Measurements from ENCODE around the gene WDFY4.

WDFY4 gene

DNA sequence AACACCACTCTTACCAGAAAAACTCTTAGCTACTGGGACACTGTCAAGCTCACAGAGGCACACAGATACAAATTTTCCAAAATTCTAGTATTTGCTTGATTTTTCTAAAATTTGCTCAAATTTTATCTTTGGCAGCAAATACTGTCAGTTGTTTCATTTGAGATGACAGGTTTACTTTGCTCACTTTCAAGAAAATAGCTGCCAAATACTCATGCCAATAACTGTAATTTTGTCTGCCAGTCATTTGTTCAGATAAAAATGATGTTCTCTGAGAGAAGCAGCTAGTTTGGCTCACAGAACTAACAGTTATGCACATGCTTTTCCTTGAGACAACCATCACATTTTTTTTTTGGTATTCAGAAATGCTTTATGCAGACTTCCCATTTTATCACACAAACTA is 172.2 kb downstream of the WDFY4 start:
- DNase-seq (ENCODE audit: low spot score) (no peak), FAIRE-seq (no peak)

DNA sequence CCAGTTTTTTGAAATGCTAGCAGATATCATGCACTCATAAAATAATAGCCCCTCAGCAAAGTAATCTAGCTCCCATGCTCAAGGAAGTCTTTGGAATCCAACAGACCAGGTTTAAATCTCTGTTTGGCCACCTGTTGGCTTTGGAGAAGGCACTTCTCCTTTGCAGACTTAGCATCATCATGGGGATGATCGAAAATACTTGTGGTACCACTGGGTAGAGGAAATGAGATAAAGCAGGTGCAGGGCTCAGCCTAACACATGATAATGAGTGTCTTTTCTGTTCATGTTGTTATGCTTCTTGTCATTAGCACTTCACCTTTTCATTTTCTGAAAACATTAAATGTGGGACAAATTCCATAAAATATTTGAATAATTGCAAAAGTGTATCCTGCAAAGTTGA is 187.6 kb downstream of the WDFY4 start:
- DNase-seq (ENCODE audit: low spot score) (no peak), FAIRE-seq (no peak)

DNA sequence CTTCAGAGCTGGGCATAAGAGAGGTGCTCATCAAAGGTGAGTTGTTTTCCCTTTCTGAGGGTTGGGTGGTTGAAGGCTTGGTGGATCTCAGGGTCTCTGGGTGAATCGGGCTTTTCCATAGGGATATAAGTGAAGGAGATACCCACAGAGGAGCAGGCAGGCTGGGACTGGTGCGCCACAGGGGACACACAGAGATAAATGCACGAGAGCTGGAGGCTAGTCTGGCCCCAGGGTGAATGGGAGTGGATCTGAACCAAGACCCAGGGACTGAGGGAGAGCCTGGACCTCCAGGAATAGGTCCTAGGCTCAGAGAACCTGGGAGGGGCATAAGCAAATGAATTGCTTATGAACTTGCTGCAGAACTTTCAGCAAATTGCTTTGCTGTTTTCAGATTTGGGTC is 193.4 kb downstream of the WDFY4 start:
- no peak for FAIRE-seq
- no peak for DNase-seq (ENCODE audit: low spot score)

DNA sequence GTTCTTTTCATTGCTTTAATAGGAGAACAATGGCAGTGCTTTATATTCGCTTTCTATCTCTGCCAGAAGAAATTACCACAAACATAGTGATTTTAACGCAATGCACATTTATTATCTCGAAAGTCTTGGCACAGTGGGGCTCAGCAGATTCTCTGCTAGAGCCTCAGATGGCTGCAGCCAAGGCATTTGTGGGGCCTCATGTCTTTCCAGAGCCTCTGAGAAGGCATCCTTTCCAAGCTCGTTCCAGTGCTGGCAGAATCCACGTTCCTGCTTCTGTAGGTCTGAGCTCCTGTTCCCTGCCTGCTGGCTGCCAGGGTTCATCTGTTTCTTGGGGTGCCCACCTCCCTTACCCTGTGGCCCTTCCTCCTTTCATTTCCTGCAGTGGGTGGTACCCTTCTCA is 194.8 kb downstream of the WDFY4 start:
- DNase-seq (ENCODE audit: low spot score), result no peak
- no peak for FAIRE-seq

DNA sequence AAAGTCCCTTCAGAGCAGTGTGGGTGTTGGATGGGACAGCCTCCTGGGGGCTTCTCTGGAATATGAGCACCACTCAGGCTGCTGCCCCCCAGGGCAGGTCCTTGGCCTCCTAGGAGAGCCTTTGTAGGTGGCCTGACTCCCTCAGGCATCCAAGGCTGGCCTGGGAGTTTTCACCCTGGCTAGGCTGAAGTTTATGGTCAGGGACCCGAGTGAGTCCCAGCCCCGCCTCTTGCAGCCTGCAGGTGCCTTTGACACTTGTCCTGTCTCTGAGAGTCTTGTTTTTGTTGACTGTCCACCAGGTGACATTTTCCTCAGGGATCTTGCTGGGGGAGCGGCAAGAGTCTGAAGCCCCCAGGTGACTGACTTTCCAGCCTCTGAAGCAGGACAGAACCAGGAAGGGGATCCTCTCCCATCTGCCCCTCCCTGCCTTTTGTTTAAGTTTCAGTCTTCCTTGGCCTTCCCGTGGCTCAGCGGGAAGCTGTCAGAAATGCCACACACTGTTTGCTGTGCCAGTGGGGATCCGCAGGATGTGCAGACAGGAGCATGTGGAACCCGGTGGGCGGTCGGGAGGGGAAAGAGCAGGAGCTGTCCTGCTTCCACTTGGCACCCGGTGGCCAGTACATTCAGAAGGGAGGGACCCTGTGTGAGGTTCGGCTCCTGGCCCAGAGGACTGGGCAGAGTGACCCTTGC is 195.5 kb downstream of the WDFY4 start:
- DNase-seq (ENCODE audit: low spot score), result no peak
- FAIRE-seq, result no peak

DNA sequence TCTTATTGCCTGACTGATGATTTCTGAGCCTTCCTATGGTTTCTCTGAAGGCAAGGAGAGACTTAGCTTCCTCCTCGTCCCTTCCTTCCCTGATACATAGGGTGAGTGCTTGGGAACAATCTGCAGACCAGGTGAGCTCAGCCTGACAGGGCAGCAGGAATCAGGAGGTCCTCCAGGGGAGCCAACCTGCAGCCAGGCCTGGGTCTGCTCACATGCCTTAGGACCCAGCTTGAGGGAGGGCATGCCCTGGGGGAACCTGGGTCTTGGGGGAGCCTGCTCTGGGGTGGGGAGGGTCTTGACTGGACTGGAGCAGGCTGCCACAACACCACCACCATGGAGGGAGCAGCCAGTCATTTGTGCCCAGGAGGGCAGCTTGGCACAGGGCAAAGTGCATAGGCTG is 197.3 kb downstream of the WDFY4 start:
- no peak for DNase-seq (ENCODE audit: low spot score)
- FAIRE-seq, result no peak

DNA sequence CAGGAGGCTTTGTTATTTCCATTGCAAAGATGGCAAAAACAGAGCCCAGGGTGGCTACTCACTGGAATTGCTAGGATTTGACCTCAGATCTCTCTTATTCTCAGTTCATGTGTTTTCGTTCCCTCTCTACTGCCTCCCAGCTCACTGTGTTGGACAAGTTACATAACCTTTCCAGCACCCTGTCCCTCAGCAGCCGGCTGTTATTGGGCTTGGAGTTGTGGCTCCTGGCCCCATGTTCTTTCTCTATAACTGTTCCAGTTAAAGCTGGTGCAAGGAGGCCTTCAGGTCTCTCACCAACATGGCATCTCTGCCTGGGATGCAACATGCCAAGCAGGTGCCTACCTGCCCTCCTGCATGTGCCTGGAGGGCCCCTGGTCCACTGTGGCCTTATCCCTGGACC is 198.2 kb downstream of the WDFY4 start:
- DNase-seq (ENCODE audit: low spot score) (no peak), FAIRE-seq (no peak)

DNA sequence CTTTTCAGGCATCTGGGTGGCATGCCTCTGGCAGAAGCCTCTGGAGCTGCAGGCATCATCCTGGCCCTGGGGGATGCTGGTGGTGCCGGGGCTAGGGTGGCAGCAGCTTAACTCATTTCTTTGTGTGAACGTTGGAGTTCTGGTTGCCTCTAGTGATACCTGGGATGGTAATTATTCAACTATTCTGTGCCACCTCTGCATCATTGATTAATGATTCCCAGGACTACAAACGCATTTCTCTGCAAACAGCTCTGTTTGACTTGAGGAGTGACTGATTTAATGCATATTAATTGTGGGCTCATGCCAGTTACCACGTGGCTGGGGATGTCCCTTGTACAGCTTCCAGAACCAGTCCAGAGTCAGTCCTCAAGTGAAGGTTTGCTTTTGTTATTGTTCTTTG is 199.0 kb downstream of the WDFY4 start:
- DNase-seq (ENCODE audit: low spot score) (no peak), FAIRE-seq (no peak)

DNA sequence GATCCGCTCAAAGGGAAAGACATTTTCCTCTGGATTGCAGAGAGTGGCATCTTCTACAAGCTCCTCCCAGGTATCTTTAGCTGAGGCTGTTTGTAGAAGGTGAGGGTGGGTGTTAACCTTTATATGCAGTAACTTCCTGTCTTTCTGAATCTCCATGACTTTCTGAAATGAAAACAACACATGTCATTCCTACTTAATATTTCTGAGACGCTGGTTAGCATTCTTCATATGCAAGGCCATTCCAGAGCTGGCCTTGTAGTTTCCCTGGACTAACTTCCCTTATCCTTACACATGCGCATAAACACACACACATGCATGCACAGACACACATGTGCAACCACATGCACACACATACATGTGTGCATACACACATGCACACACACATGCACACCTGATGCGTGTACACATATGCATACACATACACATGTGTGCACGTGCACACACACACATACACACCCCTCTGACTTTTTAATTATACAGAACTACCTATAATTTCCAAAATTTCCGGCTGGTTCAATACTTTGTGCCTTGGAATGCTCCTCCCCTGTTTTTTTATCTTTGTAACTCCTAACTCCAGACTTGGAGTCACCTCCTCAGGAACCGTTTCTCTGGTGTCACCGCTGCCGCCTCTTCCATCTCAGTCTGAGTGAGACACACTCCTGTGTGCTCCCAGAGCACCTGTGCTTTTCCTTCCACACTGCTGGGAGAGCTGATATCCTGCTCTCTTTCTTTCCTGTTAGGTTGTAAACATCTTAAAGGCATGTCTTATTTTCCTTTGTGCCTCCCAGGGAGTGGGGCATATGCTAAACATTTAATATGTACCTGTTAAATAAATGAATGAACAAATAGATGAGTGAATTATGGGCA is 199.7 kb downstream of the WDFY4 start:
- FAIRE-seq, result no peak

DNA sequence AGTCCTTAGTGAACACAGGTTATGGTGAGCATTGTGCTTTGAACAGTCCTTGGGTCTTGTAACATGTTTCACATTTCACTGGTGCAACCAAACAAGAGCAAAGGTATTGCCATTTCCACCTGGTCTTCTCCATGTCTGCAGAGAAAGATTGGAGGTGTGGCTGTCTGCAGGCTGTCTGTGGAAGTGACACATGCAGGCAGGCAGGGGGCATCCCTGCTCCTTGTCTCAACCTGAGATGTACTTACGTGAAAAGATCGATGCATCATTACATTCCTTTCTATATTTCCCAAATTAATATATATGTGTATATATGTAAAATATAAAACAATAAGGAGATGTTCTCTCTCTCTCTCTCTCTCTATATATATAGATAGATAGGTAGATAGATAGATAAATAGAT is 200.7 kb downstream of the WDFY4 start:
- DNase-seq (ENCODE audit: low spot score) (no peak), FAIRE-seq (no peak)

More for the DNA sequence above, 199.7 kb downstream of the WDFY4 start:
- DNase-seq (ENCODE audit: low spot score), result no peak

DNA sequence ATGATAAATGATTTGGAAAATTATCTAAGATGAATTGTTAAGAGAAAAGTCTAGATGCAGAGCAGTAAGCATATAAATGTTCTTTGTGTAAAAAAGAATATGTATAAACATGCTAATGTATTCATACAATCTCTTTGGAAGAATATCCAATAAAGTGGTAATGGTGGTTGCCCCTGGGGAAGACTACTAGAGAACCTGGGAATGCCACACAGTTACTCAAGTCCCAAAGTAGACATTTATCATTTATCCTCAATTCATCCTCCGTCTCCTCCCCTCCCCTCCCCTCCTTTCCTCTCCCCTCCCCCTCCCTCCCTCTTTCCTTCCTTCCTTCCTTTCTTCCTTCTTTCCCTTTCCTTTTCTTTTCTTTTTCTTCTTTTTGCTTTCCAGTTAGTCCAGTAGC is 203.3 kb downstream of the WDFY4 start:
- DNase-seq (ENCODE audit: low spot score), result no peak
- no peak for FAIRE-seq

DNA sequence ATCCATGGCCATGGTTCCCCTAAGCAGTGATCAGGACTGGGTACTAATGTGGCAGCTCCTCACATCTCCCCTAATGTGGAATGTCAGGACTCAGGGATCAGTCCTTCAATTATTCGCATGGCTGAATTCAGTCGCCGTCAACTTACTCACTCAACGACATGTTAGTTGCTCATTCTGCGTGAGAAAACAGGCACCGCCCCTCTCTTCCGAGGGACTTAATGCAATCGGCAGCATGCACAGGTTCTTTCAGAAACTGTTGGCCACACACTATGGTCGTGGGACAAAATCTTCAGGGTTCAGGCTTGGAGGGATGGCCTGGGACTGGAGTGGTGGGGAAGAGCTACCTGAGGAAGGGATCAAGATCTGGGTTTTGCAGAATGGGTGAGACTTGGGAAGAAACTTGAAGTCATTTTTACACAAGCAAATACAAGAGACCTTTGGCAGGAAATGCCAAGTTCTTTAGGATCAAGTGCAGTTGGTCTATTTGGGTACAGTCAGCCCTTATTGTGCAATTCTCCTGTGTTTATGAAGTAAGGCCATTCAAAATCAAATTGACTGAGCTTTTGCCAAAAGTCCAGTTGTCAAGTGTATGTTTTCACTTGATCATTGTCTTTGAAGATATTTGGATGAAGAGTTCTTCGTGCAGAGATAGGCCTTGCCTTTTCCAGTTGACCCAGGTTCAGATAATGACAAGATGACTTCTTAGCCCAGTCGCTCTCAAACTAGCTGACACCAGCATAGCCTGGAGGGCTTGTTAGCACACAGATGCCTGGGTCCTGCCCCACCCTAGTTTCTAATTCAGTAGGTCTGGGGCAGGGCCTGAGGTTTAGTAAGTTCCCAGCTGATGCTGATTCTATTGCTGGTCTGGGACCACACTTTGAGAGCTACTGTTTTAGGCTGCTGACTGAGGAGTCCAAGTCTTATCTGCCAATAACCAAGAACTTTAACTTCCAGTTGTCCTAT is 206.5 kb downstream of the WDFY4 start:
- DNase-seq (ENCODE audit: low spot score) (no peak), FAIRE-seq (no peak)

DNA sequence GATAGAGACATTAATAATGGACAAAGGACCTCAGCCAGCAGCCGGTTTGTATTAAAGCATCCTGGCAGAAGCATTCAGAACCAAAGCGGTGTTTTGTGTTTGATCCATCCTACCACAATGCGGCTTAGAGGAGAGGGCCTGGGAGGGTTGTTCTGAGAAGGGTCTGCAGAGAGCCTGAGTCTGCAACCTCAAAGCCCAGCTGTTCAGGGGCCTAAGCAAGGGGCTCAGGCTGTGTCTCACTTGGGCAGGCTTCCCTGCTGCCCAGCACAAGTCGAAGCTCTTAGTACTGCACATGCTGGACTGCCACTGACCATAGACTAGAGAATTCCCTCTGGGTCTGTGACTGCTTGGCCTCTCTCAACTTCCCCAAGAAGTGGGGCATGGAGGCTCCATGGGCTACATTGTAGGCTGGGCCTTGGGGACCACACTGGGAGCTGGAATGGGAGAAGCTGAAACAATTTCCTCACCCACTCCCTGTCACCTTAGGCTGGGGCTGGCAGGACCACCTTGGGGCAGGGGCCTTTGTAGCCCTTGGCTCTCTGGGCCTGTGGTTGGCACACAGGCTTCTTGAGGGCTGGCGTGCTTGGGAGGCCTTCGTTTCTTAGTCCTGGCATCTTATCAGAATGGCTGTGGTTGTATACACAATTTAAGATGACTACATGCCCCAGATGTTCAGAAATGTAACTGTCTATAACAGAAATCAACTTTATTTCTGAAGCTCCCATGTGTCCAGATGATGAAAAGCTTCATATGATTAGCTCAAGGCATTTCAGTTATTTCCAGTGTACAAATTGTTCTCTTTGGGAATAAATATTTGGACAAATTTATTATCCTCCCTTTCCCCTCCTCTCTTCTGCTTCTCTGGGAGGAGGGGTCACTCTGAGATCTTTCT is 210.5 kb downstream of the WDFY4 start:
- no peak for DNase-seq (ENCODE audit: low spot score)
- FAIRE-seq, result no peak

DNA sequence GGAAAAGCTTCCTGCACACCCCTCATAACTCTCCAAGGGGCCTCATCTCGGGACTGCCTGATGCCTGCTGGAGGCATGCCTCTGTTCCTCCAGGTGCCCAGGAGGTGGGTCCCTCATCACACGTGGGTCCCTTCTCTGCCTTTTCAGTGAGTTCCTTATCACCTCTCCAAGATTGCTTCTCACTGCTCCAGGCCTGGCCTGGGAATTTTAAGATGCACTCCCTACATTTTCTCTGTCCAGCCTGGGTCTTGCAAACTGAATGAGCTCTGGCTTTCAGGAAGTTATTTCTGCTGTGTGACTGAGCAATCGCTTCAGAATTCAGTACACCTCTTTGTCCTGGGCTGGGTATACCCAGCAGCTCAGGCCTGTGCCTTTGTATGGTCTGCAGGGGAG is 211.1 kb downstream of the WDFY4 start:
- no peak for FAIRE-seq
- DNase-seq (ENCODE audit: low spot score), result no peak

DNA sequence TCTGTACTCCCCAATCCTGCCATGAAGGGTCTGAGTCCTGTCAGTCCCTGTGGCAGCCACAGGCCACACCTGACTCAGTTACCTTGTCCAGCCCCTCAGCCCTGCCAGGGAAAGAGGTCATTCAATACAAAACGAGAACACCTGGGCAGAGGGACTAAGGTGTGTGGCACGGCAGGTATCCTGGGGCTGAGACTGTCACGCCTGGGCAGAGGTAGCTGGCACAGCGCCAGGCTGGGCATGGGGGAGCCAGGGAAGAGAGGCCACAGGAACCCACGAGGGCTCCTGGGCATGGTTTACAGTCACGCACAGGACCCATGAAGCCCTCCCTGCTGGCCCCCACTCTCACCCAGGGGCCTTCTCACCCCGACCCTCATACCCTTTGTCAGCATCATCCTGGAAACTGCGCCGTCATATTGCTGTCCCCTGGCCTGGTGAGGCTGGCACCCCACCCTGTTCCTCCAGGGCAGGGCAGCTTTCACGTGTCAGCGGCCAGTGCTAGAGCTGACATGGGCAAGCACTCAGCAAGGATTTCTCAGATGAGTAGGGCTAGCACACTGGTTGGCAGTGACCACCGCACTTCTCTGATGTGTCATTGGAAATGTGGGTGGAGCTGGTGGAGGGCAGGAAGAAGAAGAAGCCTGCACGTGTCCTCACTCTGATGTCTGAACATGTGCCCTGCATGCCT is 212.2 kb downstream of the WDFY4 start:
- no peak for DNase-seq (ENCODE audit: low spot score)
- no peak for FAIRE-seq

DNA sequence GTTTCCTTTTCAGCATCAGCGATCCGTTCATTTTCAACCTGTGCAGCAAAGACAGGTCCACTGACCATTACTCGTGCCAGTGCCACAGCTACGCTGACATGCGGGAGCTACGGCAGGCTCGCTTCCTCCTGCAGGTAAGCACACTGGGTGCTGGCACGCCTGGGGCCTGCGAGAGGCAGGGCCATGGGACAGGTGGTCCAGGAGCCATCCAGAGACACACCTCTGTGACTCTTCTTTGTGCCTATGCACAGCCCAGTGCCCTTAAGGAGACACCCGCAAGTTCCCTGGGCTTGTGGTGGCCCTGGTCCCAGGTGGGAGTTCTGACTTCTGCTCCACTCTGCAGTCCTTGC is 212.7 kb downstream of the WDFY4 start:
- DNase-seq (ENCODE audit: low spot score) (no peak), FAIRE-seq (no peak)

DNA sequence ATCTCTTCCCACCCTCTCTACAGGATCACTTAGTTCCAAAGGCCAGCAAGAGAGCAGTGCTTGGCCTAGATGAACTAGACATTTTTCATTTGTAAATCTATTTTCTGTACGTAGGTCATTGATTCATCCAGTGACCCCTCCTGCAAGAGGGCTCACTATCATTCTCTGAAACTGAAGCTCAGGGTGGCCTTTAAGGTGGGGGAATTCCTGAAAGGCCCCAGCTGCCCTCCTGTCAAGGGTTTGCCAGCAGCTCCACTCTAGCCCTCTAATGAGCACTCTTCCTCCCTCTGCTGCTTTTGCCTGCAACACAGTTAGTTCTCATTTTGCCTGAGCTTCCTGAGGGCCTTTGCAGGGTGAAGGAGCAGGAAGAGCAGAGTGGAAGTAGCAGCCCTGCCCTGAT is 213.8 kb downstream of the WDFY4 start:
- FAIRE-seq, result no peak
- DNase-seq (ENCODE audit: low spot score), result no peak

DNA sequence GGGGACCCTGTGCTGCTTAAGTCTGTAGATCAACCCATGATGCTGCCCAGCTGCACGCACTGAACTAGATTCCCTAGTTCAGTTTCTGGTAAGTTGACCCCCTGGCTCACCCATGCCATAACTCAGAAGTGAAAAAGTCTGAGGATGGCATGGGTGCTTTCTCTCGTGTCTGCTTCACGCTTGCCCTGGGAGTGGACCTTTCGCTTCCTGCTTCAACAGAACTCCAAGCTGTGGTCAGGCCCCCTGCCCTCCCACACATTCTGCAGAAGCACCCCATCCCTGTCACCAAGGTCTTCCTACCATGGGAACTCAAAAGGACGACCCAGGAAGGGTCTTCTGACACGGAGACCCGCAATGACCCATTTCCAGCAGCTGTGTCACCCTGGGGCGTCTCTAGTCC is 215.1 kb downstream of the WDFY4 start:
- no peak for DNase-seq (ENCODE audit: low spot score)
- no peak for FAIRE-seq

DNA sequence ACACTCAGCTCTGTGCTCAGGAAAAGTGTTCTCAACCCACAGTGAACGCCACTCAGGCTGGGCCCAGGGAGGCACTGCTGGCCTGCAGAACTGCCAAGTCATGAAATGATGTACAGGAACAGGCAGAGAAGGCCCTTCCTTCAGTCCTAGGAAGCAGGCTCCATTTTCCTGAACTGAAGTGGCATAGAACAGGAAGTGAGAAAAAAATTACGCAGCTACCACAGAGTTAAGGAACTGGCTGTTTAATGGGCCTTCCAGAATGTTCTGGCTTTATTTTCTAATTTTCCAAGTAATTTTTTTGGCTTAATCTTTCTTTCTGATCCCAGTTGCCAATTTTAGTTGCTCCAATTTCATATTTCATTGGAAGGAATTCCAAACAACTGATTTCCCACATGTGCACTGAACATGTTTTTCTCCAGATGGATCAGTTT is 215.7 kb downstream of the WDFY4 start:
- no peak for FAIRE-seq
- DNase-seq (ENCODE audit: low spot score), result no peak

DNA sequence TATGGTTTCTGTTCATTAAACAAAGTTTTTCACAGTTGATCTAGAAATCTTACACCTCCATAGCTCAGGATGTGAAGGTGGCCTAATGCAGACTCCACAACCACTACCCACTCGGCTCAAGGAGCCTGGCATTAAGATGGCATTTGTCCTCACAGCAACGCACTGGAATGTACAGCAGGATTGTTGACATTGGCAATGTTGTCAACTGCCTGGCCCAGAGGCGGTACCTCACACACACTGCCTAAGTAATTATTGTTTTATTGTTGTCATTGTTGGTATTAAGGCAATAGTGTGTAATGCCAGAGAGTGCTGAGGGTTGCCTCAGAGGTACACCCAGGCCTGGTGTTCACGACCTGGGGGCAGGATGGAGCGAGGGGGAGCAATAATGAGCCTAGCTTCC is 216.6 kb downstream of the WDFY4 start:
- DNase-seq (ENCODE audit: low spot score) (no peak), FAIRE-seq (no peak)
